T-helper 17 cell (primary cell): Measurements from ENCODE around the gene MTMR6. TPM values are rescaled to one million over a fixed set of nuclear protein-coding genes. Genes with fewer than 3 reads are reported as not detected.
A peak's percentile ranks its signal among the peaks of the same experiment; 100 is the strongest.

Experiments
- ATAC-seq: fragments of 150-1000 bp; cut with Tn5 transposase; 2 replicates; pipeline ENCODE4 v1.10.0; 2021; ENCODE audit warnings: mild to moderate bottlenecking, moderate library complexity
- DNase-seq, 3 donors: peaks; one replicate each; pipeline versions ENCODE4 v3.0.0 to v3.0.0-alpha.2; 2020 to 2021
- H3K9me3 ChIP-seq: one replicate; pipeline ENCODE4 v1.7.0; 2013; ENCODE audit warnings: low read length, mild to moderate bottlenecking; ENCODE audit not compliant: control insufficient read depth, poor library complexity, severe bottlenecking
- H3K27ac Mint-ChIP-seq: one replicate; pipeline ENCODE4 v1.8.0; 2022; ENCODE audit warnings: mild to moderate bottlenecking, moderate library complexity, mixed read lengths
- H3K27me3 Mint-ChIP-seq: one replicate; pipeline ENCODE4 v1.8.0; 2022; ENCODE audit warnings: mixed read lengths
- H3K36me3 Mint-ChIP-seq: one replicate; pipeline ENCODE4 v1.8.0; 2022; ENCODE audit warnings: low read depth, mixed read lengths
- H3K4me1 Mint-ChIP-seq: one replicate; pipeline ENCODE4 v1.8.0; 2022; ENCODE audit warnings: mild to moderate bottlenecking, mixed read lengths
- H3K4me3 Mint-ChIP-seq: one replicate; pipeline ENCODE4 v1.8.0; 2022; ENCODE audit warnings: mild to moderate bottlenecking, moderate library complexity, mixed read lengths
- total RNA-seq, 4 donors: library from RNA in 2 of 4; stranded (reverse) in 2 of 4; gene quantifications; one replicate each; pipeline ENCODE4 v1.2.3 and lab custom pipeline; 2022 to 2026

Gene MTMR6
- total RNA-seq, 2 donors from 2014 or later = 27.2 to 38.6 TPM

DNA sequence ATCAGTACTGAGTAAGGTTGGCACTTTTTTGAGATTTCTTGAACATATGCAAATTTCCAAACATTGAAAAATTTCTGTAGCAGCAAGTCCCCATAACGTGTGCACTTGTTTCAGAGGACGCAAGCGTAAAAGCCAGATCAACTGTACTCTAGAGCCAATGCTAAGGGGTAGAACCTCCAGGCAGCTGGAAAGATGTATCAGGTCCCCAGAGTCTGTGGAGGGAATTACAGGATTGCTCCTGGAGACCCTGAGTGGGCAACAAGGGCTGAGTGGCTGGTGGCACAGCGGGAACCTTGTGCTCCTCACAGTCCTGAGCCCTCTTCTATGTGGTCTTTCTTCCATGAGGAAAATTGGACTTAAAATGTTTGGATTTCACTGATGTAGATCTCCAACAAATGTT is 61.3 kb downstream of the MTMR6 start:
- no peak for DNase-seq
- Mint-ChIP-seq H3K4me1 (peaks cover 2% of the 10 kb centered on the region), H3K36me3 (peaks cover 12% of the 10 kb centered on the region), H3K27me3 (peaks cover 43% of the 10 kb centered on the region), H3K27ac (no peak overlapping the region), H3K4me3 (peak overlapping the region; percentile 31)
- ATAC-seq = no peak
- H3K9me3 ChIP-seq = no peaks in the 10 kb centered on the region

DNA sequence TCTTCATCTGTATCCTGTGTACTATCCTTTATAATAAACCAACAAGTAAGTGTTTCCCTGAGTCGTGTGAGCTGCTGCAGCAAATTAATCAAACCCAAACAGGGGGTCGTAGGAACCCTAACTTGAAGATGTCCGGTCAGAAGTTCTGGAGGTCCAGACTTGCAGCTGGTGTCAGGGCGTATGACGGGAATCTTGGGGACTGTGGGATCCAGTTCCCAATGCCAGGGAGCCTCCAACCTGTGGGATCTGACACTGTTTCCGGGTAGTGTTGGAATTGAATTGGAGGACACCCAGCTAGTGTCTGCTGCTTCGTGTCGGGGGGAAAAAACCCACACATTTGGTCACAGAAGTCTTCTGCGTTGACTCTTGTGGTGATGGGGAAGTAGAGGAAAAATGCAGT is 63.1 kb downstream of the MTMR6 start:
- Mint-ChIP-seq H3K27ac (no peak overlapping the region), H3K27me3 (peaks cover 35% of the 10 kb centered on the region), H3K4me1 (no peaks in the 10 kb centered on the region), H3K4me3 (no peak overlapping the region), H3K36me3 (peaks cover 10% of the 10 kb centered on the region)
- no peak for DNase-seq
- H3K9me3 ChIP-seq = no peaks in the 10 kb centered on the region
- ATAC-seq = no peak

DNA sequence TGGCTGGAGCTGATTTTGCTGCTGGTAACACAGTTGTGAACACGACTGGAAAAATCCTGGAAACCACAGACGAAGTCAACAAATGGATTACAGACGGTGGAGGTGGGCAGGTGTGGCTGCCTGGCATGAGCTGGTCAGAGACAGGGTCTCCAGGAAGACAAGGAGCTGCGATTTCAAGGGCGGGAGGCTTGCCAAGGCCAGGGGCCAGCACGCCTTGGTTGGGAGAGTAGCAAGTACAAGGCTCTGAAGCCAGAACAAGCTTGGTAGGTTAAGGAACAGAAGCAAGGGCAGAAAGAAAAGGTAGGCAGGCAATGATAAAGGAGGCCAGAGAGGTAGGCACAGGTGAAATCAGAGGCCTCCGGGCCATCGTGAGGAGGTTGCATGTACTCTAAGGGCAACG is 64.5 kb downstream of the MTMR6 start:
- H3K9me3 ChIP-seq = no peaks in the 10 kb centered on the region

DNA sequence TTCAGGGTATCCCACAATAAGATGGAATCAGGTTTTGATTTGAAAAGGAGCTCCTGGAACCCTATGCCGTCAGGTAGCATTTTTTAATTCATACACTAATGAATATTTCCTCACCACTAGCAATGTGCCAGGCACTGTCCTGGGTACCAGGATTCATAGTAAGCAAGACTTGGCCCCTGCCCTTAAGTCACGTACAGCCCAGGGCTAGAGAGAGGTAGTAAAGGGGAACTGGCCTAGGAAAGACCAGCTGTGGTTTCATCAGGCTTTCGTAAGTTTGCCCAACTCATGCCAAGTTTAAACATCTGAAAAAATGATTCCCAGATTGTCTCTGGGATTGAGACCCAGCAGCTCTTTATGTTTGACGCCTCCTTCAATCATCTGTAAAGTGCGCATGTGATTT is 69.3 kb downstream of the MTMR6 start:
- Mint-ChIP-seq H3K27me3 (peaks cover 18% of the 10 kb centered on the region), H3K36me3 (peaks cover 2% of the 10 kb centered on the region), H3K4me1 (no peaks in the 10 kb centered on the region), H3K27ac (no peak overlapping the region), H3K4me3 (no peak overlapping the region)
- no peak for ATAC-seq
- H3K9me3 ChIP-seq = no peaks in the 10 kb centered on the region
- no peak for DNase-seq

More for the DNA sequence above, 64.5 kb downstream of the MTMR6 start:
- ATAC-seq (no peak), DNase-seq (no peak)
- Mint-ChIP-seq H3K4me3 (no peak overlapping the region), H3K4me1 (no peaks in the 10 kb centered on the region), H3K36me3 (peaks cover 2% of the 10 kb centered on the region), H3K27ac (no peak overlapping the region), H3K27me3 (peaks cover 30% of the 10 kb centered on the region)

DNA sequence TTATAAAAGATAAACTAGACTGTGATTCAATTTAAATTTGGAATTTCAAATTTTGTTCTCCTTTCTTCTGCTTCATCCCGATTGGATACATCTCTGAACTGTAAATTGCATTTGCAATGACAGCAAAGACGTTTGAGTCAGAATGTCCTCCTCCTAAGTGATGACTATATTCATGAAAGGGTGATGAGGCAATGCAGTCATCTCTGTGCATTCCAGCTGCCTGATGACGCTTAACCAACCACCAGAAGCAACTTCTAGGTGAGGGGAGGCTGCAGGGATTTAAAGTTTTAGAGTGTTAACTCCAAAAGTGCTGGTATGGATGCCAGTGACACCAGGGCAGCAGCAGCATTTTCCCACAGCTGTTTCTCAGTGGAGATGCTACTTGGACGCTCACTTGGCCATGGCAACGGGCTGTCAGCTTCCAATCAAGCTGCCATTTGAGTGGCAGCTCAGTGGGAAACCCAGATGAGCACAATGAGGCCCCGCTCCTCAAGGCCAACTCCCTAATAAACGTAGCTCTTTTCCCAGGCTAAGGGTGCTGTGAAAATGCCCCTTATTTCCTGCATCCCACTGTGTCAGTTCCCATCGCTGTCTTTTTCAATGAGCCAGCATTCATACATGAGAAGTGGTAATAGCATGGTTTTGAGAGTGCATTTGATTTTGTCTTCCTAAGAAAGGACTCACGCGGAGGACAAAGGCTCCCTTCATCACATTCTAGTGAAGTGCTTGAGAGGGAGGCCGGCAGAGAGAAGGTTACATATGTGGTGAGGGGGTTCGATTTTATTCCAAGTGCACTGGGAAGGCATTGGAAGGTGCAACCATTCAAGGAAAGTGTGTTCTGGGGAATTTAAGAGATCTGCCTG is 70.0 kb downstream of the MTMR6 start:
- peaks cover 2% of the 10 kb centered on the region for H3K36me3 Mint-ChIP-seq
- no peak for DNase-seq
- ATAC-seq = no peak
- H3K4me3 Mint-ChIP-seq = no peak overlapping the region
- H3K27me3 Mint-ChIP-seq = peaks cover 13% of the 10 kb centered on the region
- H3K9me3 ChIP-seq = no peaks in the 10 kb centered on the region
- no peak overlapping the region for H3K27ac Mint-ChIP-seq
- no peaks in the 10 kb centered on the region for H3K4me1 Mint-ChIP-seq

DNA sequence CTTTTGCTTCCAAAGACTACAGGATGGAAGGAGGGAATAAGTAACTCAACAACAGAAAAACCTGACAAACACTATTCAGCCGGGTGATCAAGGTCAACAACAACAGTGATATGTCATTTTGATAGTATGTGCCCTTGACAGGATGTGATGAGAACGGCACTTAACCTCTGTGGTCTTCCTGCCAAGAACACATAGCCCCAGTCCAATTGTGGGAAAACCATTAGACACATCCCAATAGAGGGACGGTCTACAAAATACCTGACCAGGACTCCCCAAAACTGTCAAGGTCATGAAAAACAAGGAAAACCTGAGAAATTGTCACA is 72.1 kb downstream of the MTMR6 start:
- no peaks in the 10 kb centered on the region for H3K9me3 ChIP-seq
- DNase-seq = no peak
- H3K27me3 Mint-ChIP-seq = peaks cover 13% of the 10 kb centered on the region
- H3K4me3 Mint-ChIP-seq = no peak overlapping the region
- no peaks in the 10 kb centered on the region for H3K4me1 Mint-ChIP-seq
- peaks cover 2% of the 10 kb centered on the region for H3K36me3 Mint-ChIP-seq
- H3K27ac Mint-ChIP-seq = no peak overlapping the region
- no peak for ATAC-seq

DNA sequence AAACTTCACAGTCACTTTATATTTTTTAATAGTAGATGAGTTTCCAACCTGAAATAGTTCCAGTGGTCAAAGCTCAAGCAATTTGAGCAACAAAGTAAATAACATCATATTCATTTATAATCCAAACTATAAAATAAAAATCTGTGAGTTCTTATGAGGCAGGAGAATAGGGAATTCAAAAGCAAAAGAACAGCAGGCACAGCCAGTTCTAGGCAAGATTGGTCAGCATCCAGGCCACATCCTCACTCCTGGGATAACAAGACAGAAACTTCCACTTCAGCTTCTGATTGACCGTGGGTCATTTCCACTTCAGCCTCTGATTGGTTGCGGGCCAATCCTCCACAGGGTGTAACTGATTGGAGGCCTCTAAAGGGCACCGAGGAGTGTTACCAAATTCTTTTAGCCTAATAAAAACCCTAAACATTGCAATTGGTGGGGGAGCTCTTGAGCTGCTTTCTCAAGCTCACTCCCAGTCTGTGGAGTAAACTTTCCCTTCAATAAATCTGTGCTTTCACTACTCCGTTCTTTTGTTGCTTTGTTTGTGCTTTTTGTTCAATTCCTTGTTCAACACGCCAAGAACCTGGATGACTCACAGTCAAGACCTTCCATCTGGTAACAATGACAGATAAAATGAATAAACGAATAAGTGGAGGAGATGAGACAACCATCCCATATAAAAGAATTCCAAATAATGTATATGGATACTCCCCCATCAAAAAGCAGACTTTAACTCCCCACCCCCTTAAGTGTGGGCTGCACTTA is 72.6 kb downstream of the MTMR6 start:
- no peaks in the 10 kb centered on the region for H3K4me1 Mint-ChIP-seq
- DNase-seq = no peak
- H3K36me3 Mint-ChIP-seq = peaks cover 2% of the 10 kb centered on the region
- ATAC-seq = no peak
- H3K4me3 Mint-ChIP-seq = no peak overlapping the region
- H3K27me3 Mint-ChIP-seq = peaks cover 13% of the 10 kb centered on the region
- no peaks in the 10 kb centered on the region for H3K9me3 ChIP-seq
- H3K27ac Mint-ChIP-seq = no peak overlapping the region

DNA sequence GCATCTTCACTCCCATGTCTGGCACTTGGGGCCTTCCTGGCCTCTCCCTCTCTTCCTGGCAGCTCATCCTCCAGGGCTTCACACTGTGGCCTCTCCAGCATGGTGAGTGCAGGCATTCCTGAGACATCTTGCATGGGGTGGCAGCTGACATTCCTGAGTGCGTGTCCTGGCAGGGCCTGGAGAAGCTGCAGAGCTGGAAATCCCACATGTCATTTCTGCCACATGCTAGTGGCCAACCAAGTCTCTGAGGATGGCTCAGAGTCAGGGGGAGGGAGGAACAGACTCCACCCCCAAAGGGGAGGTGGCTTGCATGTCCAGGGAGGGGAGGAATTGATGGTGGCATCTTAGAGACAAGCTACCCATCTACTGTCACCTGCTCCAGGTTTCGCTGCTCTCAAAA is 73.6 kb downstream of the MTMR6 start:
- Mint-ChIP-seq H3K36me3 (peaks cover 2% of the 10 kb centered on the region), H3K4me3 (no peak overlapping the region), H3K4me1 (no peaks in the 10 kb centered on the region), H3K27ac (no peak overlapping the region), H3K27me3 (peaks cover 11% of the 10 kb centered on the region)
- ATAC-seq (no peak), DNase-seq (no peak)
- H3K9me3 ChIP-seq = no peaks in the 10 kb centered on the region

DNA sequence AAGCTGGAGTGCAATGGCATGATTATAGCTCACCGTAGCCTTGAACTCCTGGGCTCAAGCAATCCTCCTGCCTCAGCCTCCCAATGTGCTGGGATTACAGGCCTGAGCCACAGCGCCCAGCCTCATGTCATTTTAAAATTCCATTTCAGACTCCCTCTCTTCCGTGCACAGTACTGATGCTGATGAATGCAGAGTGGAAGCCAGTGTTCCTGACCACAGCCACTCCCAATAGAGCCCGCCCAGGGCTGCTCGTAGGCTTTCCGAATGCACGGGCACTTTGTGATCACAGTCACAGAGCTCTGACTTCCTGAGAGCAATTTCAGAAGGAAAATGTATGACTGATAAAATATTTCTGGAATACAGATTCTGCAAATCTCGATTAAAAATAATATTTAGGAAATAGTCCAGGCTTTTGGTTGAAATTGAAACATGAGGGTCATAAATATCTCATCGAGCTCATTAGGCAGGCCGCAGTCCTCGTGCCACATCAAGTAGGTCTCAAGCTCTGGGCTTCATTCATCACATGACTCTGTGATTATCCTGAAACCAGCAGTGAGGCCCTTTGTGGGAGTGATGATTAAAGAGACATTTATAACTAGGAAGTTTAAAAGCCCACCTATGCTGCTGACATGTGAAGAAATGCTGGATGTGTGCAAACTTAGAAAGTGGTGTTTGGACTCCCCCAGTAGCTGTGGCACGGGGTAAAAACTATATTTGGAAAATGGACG is 76.3 kb downstream of the MTMR6 start:
- no peak for ATAC-seq
- no peaks in the 10 kb centered on the region for H3K9me3 ChIP-seq
- Mint-ChIP-seq H3K36me3 (peaks cover 2% of the 10 kb centered on the region), H3K27me3 (peaks cover 18% of the 10 kb centered on the region), H3K27ac (no peak overlapping the region), H3K4me1 (no peaks in the 10 kb centered on the region), H3K4me3 (no peak overlapping the region)
- no peak for DNase-seq

DNA sequence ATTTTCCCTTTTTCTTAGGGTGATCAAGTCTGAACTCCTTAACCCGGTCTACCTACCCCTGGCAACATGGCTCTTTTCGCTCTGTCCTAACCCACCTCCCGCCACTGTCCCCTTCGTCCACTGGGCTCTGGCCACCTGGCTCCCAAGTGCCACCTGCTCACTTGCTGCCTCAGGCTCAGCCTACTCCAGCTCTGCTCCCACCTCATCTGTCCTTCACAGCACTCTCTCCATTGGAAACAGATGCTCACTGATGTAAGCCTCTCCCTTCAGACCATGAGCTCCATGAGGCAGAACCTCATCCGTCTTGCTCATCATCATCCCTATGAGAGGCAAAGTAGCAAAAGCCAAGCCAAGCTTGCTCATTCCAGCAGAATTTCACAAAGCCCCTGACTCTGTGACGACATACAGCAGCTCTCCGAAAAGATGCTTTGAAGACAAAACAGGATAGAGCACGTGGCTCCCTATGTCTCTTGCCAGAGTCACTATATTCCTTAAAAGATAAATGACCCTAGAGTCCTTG is 79.9 kb downstream of the MTMR6 start:
- Mint-ChIP-seq H3K4me1 (peaks cover 2% of the 10 kb centered on the region), H3K4me3 (no peak overlapping the region), H3K27me3 (peaks cover 32% of the 10 kb centered on the region), H3K27ac (no peak overlapping the region), H3K36me3 (no peaks in the 10 kb centered on the region)
- no peak for DNase-seq
- H3K9me3 ChIP-seq = no peaks in the 10 kb centered on the region
- no peak for ATAC-seq

DNA sequence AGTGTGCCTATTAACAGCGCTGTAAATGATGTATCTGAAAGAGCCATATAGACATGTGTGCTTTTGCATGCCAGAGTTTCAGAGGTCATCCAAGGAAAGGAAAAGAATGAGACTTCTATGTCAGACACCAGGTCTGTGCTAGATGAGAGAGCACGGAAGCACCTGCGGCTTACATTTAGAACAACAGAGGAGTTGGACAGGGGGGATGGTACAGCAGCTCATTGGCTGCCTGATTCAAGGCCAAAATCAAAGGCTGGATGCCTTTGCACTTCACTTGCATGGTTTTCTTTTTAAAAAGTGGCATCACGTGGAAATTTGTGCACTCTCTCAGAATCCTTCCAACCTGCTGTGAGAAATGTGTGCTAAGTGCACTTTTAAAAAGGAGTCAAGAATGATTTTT is 82.4 kb downstream of the MTMR6 start:
- ATAC-seq = no peak
- Mint-ChIP-seq H3K27ac (no peak overlapping the region), H3K27me3 (peaks cover 41% of the 10 kb centered on the region), H3K4me3 (no peak overlapping the region), H3K36me3 (no peaks in the 10 kb centered on the region), H3K4me1 (peaks cover 2% of the 10 kb centered on the region)
- no peaks in the 10 kb centered on the region for H3K9me3 ChIP-seq
- DNase-seq = no peak

DNA sequence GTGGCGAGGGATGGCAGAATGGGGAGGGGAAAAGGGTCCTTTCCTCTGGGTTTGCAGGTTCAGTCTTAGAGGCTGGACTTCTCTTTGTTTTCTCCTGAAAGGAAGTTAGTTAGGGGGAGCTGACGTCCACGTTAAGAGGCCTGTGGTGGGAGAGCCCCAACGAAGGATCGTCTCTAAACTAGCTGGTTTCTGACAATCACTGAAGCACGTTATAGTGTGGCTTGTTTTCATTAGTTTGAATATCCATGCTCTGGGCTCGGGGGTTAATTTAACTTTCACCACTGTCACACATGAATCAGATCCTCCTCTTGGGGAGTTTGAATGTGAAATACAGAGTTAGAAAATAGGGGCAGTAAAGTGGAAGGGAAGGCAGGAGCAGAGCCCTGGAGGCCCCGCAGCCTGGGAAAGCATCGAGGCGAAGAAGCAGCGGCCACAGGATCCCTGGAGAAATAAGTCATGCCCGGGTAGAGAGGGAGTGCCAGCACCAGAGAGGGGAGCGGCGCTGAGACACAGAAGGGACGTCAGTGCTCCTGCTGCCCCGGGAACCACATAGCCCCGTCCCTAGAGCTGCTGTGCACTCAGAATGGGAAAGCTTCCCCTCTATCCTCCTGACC is 84.1 kb downstream of the MTMR6 start:
- Mint-ChIP-seq H3K27ac (no peak overlapping the region), H3K27me3 (peaks cover 50% of the 10 kb centered on the region), H3K4me1 (peaks cover 2% of the 10 kb centered on the region), H3K4me3 (no peak overlapping the region), H3K36me3 (no peaks in the 10 kb centered on the region)
- H3K9me3 ChIP-seq = no peaks in the 10 kb centered on the region
- DNase-seq (no peak), ATAC-seq (no peak)

DNA sequence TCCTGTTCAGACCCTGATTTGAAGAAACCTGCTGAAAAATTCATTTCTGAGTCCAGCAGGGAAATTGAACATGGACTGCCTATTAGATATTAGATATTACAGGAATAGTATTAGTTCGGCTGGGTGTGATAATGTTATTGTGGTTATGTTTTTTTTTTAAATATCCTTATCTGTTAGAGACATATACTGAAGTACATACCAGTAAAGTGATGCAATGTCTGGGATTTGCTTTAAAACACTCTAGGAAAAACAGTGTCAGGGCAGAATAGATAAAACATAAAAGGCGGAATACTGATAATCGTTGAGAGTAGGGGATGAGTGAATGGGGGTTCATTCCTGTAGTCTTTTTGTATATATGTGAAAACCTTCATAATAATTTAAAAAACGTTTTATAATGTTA is 86.5 kb downstream of the MTMR6 start:
- Mint-ChIP-seq H3K4me1 (peaks cover 2% of the 10 kb centered on the region), H3K27me3 (peaks cover 52% of the 10 kb centered on the region), H3K36me3 (peaks cover 2% of the 10 kb centered on the region), H3K27ac (no peak overlapping the region), H3K4me3 (no peak overlapping the region)
- ATAC-seq = no peak
- DNase-seq = no peak
- no peaks in the 10 kb centered on the region for H3K9me3 ChIP-seq
